HG02642 (cell line): ENCODE results near the gene SAMD14.

ENCODE experiments used
- ATAC-seq: cut with Tn5 transposase; IDR thresholded peaks from one replicate; pipeline ENCODE4 v1.9.1; 2021; ENCODE audit warnings: mild to moderate bottlenecking; ENCODE audit not compliant: unreplicated experiment, poor library complexity

The SAMD14 gene

DNA sequence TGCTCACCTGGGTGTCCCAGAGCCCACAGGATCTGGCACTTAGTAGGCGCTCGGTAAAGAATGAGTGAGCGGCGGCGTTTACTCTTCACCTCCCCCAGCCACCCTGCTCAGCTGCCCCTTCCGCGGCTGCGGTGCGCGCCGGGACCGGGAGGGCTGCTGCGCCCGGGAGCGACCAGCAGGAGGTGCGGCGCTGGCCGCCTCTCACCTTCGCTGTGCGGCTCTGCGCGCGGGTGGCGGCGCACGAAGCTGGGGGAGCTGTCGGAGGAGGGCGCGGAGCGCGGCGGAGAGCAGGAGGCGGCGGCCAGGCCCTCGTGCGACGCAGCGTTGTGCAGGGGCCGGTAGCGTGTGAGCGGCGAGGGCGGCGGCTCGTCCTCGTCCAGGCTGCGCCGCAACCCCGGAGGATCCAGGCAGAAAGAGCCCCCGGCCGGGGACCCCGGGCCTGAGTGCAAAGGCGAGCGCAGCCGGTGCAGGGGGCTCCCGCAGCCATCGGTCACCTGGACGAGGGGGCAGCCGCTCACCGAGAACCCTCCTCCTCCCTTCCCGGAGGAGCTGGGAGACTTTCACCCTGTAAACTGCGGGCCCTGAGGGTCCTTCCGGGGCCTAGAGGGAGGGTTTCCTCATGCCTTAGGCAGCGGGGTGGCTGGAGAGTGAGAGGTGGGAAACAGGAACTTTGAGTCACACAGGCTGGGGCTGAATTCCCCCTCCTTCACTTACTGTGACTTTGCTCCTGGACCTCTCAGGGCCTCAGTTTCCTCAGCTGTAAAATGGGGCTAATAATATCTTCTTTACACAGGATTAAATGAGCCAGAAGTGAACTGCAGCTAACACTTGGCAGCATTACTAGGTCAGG is 12.5 kb downstream of the SAMD14 start:
- no peak for ATAC-seq

- ATAC-seq, result no peak
These were observed 14.2 kb downstream of the SAMD14 start for GRCh38 chr17:50115756-50116155.

DNA sequence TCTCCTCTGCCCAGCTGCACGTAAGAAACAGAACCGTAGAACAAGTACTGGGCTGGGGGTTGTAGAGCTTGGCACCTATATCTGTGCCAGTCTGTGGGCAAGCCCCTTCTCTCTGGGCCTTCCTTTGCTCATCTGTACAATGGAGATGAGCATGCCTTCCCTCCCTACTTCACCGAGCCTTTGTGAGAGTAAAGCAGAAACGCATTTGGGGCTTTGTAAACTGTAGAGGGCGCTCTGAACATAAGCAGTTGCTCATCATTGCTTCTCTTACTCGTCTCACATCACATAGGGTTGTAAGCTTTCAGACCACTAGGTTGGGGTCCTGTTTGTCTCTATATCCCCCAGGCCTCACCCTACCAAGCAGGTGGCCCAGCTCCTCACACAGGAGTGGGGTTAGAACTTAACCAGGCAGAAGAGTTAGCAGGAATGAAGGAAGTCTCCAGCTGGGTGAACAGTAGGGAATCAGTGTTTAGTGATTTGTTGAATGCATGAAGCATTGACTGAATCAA is 15.1 kb downstream of the SAMD14 start:
- ATAC-seq, result no peak

DNA sequence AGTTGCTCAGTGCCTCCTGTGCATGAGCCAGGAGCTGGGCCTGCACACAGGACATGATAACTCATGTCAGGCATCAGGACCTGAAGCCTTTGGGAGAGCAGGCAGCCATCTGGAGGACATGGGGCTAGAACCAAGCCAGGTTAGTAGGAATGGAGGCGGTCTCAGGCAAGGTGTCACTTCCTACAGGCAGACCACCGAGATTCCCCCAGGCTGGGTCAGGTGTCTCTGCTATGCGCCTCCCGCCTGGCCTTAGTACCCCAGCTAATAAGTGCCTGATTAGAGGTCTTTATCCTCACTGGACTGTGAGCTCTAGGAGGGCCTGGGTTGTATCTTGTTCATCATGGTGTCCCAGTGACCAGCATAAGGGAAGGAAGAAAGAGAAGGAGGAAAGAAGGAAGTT is 15.6 kb downstream of the SAMD14 start:
- ATAC-seq, result no peak

DNA sequence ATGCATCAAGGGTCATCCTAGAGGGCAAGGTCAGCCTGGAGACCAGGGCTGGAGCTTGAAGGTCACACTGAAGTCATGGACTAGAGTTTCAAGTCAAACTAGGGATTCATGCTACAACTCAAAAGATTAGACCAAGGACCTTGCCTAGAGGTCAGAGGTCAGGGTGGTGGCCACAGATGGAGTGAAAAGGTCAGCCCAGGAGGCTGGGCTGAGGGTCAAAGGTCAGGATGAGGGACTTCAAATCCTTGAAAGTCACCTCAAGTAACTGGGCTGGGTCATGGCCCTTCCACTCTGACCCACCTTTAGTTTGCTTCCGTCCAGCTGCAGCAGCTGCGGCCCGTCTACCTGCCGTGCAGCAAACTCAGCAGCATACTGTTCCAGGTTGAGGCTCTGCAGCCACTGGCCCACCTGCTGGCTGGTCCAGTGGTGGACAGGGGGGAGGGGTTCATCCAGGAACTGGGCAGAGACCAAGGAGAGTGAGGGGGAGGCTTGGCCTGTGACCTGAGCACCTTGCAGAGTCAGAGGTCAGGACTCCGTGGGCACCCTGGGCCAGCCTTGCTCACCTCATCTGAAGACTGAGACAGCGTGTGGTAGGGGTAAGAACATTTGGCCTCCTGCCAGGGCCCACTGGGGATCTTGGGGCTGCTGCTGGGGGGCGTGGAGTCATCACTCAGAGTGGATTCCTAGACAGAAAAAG is 16.2 kb downstream of the SAMD14 start:
- no peak for ATAC-seq

- ATAC-seq, result no peak
These were observed 17.3 kb downstream of the SAMD14 start for GRCh38 chr17:50112694-50113093.

- ATAC-seq, result no peak
These were observed 18.0 kb downstream of the SAMD14 start for GRCh38 chr17:50111673-50112655.

- no peak for ATAC-seq
These were observed 19.2 kb downstream of the SAMD14 start for GRCh38 chr17:50110591-50111349.

DNA sequence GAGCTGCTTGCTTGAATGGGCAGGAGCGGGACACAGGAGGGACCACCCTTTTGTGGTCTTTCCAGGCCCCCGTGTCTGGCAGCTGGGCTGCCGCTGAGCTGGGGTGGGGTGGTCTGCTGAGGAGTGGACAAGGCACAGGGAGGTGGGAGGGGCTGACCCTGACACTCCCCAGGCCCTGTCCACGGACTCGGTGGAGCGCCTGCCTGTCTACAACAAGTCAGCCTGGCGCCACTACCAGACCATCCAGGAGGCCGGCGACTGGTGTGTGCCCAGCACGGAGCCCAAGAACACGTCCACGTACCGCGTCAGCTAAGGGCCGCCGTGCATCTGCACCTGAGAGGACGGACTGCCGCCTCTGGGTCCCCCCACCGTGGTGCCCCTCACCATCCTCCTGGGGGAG is 20.2 kb downstream of the SAMD14 start:
- no peak for ATAC-seq

DNA sequence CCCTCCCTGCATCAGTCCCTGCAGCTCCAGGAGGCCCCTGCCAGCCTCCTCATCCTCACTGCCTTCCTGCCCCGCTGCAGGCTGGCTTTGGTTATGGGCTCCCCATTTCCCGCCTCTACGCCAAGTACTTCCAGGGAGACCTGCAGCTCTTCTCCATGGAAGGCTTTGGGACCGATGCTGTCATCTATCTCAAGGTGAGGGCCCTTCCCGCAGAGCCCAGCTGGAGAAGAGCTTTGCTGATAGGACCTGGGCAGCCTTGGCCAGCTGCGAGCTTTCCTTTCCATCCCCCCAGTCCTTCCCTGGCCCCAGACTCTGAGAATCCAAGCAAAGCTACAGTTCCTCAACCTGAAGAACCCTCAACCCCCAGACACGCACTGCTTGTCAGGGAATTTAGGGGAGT is 20.8 kb downstream of the SAMD14 start:
- ATAC-seq, result no peak

GRCh38 chr17:50108556-50108955 is 21.4 kb downstream of the SAMD14 start:
- ATAC-seq, result no peak

DNA sequence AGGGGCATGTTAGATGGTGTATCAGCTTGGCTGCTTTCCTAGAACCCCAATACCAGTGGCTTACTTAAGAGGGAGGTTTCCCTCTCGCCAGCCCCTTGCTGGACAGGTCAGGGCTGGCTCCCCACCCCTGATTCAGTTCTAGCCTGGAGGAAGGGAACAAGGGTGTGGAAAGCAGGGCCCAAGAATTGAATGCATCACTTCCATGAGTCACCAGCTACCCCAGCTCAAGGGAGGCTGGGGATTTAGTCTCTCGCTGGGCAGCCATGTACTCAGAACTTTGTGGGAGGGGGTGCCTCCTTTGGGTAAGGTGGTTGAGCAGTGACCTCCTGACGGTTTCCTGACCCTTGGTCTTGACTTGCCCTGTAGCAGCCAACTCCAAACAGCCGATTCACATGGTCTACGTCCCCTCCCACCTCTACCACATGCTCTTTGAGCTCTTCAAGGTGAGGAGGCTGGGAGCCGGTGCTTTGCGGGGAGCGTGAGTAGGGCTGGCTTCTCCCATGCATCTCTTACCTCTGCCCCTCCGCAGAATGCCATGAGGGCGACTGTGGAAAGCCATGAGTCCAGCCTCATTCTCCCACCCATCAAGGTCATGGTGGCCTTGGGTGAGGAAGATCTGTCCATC is 22.1 kb downstream of the SAMD14 start:
- no peak for ATAC-seq

- no peak for ATAC-seq
These were observed 23.4 kb downstream of the SAMD14 start for GRCh38 chr17:50106393-50107131.

DNA sequence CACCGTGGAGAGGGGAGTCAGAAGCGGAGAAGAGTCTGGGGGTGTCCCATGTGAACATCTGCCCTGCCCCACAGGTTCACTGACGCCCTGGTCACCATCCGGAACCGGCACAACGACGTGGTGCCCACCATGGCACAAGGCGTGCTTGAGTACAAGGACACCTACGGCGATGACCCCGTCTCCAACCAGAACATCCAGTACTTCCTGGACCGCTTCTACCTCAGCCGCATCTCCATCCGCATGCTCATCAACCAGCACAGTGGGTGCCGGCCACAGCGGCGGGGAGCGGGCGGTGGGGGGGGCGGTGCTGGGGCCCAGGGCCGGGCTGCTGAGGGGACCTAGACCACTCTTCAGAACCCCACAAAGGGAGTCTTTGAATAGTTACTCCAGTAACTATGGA is 24.1 kb downstream of the SAMD14 start:
- no peak for ATAC-seq

GRCh38 chr17:50103941-50104340 is 26.0 kb downstream of the SAMD14 start:
- no peak for ATAC-seq

- ATAC-seq, result no peak
These were observed 26.7 kb downstream of the SAMD14 start for GRCh38 chr17:50103252-50103651.

- no peak for ATAC-seq
These were observed 27.6 kb downstream of the SAMD14 start for GRCh38 chr17:50102164-50102991.
